Suppressor macrophage (primary cell): Measurements from ENCODE around the gene C1QC.

ENCODE experiments used
- DNase-seq, 4 experiments: peaks; one replicate each; pipeline ENCODE4 v3.0.0-alpha.2; 2020 to 2022

The C1QC gene

DNA sequence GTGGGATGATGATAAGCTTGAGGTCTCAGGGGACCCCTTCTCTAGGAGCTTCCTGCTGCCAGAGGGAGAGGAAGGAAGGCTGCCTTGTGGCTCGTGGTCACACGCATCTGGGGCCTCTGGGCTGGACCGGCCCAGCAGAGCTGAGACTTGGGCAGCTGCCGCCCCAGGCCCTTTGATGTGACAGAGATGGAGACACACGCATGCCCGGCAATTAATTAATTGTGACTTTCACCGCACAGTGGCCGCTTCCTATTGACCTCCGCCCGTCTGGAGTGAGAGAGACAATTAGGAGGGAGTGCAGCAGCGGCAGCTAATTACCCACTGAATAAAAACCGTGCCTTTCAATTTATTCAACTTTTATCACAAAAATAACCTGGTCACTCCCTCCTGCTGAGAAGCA, 23.6 kb upstream of the C1QC start:
- no peak for DNase-seq

DNA sequence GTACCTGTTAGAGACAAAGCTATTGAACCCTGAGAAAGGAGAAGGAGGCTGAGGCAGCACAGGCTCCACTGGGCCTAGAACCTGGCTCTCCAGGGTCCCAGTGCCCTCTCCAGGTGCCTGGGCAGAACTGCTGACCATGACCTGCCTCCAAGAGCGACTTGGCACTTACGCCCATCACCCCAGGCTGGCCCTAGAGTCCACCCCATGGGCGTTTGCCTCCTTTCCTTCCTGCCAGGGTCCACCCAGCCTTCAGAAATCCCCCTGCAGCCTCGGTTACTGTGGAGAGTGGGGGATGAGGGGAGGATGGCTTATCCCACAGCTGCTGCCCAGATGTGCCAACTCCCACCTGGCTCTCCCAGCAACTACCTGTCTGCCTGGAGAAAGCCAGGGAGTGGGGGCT, 21.7 kb upstream of the C1QC start:
- DNase-seq = no peak

DNA sequence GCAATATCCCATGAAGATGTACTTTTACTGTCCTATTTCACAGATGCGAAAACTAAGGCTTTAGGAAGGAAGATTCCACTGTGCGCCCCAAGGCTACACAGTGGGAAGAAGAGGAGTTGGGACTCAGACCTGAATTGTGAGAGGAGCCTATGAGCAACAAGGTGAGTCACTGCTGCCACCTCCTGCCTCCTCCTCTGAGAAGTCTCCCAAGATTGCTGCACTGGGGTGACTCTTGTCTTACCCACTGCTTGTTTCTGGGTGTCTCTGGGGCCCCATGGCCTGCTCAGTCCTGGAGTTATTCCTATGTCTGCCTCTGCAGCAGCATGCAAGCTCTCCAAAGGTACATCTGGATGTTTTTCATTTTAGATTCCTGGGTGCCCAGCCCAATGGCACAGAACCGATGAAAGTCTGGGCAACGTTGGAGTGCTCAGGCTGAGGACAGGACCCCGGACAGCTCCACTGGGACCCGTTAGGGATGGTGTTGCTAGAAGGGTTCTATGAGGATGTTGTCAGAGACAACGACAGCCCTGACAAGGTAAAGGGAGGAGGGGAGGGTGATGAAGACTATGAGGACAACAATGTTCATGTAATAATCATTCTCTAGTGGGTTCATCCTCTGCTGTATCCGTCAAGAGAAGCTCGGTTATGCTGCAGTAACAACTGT, 18.0 kb upstream of the C1QC start:
- DNase-seq = peak in 1 of 4 experiments; percentile 33

- no peak for DNase-seq
Measured at GRCh38 chr1:22626237-22627157, 16.9 kb upstream of the C1QC start.

GRCh38 chr1:22627331-22627730, 16.1 kb upstream of the C1QC start:
- DNase-seq = no peak

DNA sequence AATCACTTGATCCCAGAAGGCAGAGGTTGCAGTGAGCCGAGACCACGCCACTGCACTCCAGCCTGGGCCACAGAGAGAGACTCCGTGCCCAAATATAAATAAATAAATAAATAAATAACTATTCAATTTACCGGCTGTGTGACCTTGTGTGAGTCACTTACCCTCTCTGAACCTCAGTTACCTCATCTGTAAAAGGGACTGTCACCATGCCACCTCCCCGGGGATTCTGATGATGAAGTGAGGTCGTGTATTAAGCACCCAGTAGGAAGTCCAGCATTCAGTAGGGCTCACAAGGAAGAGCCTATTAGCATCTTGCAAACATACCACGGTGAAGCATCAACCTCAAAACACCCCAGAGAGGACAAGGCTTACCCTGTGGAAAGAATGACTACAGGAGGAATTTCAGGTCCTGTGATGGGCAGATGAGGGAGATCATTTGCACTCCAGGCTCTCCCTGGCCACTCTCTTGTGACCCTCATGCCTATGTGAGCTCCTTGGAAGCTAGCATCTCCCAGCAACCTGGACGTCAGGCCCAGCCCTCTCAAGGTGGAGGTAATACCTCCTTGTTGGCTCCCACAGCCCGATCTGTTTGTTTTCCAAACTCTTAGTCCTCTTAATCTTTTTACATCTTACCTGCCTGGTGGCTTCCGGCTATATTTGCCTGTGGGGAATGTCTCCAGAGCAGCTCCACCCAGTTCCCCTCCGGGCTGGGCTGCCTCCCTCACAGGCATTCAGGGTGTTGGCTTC, 14.6 kb upstream of the C1QC start:
- no peak for DNase-seq

- DNase-seq = peak in 2 of 4 experiments; percentile 19 to 23
Measured at GRCh38 chr1:22629886-22630285, 13.5 kb upstream of the C1QC start.

- DNase-seq = no peak
Measured at GRCh38 chr1:22633697-22634463, 9.6 kb upstream of the C1QC start.

GRCh38 chr1:22635436-22635835, 8.0 kb upstream of the C1QC start:
- no peak for DNase-seq

GRCh38 chr1:22636353-22636752, 7.1 kb upstream of the C1QC start, which contains the start of gene C1QA:
C1QA (plus strand) TSS chr1:22636628; CDS start chr1:22637617, 989 bp downstream.
- peak; percentile 90 to 96 (median 96) for DNase-seq

DNA sequence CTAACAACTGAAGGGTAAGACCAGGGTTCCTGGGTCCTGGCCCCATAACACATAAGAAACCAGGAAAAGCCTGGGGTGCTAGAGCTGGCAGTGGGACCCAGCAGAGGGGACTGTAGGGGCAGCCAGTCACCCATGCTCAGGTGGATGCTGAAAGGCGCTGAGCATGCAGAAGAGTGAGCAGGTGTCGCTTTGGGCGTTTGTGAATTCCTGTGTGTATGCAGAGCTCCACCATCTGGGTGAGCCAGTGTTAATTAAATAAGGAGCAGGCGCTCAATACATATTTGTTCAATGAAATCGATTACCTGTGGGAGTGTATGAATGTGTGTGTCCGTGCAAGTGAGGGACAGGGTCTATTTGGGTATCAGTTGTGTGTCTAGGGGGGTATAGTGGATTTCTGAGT, 6.5 kb upstream of the C1QC start:
- DNase-seq = no peak

- DNase-seq = peak in 3 of 4 experiments; percentile 17 to 46 (median 28)
Measured at GRCh38 chr1:22637907-22638445, 5.5 kb upstream of the C1QC start.

DNA sequence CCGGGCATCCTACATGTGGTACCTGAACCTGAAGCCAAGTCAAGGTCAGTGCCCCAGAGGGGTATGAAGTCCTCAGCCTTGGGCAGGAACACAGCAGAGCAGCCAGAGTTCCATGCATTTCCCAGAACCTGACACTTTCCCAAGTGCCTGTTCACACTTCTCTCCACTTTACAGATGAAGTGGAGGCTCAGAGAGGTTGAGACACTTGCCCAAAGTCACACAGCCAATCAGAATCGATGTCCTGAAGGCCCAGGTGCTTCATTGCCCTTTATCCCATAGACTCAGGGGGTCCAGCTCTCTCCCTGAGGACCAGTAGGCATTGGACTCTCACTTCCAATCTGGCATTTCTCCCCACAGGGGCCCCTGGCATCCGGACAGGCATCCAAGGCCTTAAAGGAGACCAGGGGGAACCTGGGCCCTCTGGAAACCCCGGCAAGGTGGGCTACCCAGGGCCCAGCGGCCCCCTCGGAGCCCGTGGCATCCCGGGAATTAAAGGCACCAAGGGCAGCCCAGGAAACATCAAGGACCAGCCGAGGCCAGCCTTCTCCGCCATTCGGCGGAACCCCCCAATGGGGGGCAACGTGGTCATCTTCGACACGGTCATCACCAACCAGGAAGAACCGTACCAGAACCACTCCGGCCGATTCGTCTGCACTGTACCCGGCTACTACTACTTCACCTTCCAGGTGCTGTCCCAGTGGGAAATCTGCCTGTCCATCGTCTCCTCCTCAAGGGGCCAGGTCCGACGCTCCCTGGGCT, 4.8 kb upstream of the C1QC start:
- no peak for DNase-seq

GRCh38 chr1:22639286-22639685, 4.1 kb upstream of the C1QC start:
- DNase-seq = peak in 3 of 4 experiments; percentile 26 to 38 (median 37)

GRCh38 chr1:22641247-22641646, 2.2 kb upstream of the C1QC start:
- no peak for DNase-seq

- peak; percentile 78 to 92 (median 87) for DNase-seq
Measured at GRCh38 chr1:22641906-22642636, 1.4 kb upstream of the C1QC start.

DNA sequence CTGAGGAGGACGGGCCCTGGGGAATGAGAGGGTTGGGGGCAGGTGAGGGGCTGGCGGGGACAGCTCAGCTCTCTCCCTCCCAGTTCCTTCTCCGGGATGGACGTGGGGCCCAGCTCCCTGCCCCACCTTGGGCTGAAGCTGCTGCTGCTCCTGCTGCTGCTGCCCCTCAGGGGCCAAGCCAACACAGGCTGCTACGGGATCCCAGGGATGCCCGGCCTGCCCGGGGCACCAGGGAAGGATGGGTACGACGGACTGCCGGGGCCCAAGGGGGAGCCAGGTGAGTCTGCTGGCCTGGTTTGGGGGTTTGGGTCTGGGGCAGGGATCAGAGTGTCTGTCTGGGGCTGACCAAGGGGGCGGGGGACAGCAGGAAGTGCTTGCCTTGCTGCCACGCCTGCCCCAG, 495 bp downstream of the C1QC start:
- no peak for DNase-seq

DNA sequence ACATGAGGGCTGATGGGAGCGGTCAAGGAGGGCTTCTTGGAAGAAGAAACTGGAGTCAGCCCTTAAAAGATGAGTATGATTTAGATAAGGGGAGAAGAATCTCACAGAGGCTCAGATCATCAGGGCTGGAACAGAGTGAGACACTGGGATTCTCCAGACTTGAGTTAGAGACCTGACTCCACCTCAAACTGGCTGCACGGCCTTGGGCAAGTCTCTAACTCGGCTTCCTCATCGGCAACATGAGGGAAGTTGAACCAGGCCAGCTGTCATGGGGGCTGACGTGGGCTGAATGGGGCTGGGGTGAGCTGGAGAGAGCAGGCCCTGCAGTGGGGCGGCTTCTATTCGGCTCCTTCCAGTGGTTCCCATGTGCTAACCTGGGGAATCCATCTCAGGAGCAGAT, 2.5 kb downstream of the C1QC start:
- DNase-seq = peak; percentile 81 to 90 (median 88)

- DNase-seq = peak; percentile 24 to 73 (median 52)
Measured at GRCh38 chr1:22646384-22646783, 3.0 kb downstream of the C1QC start.

GRCh38 chr1:22650089-22650693, 6.8 kb downstream of the C1QC start:
- no peak for DNase-seq
